Effector CD4-positive, alpha-beta T cell (primary cell): Measurements from ENCODE around the gene ARHGEF7.

Experiments
- DNase-seq: peaks from one replicate; pipeline ENCODE4 v3.0.0-alpha.2; 2020

The ARHGEF7 gene

GRCh38 chr13:111139873-111140561, 24.9 kb downstream of the ARHGEF7 start:
- no peak for DNase-seq

- no peak for DNase-seq
Measured at GRCh38 chr13:111140562-111141105, 25.5 kb downstream of the ARHGEF7 start.

GRCh38 chr13:111142472-111142871, 27.4 kb downstream of the ARHGEF7 start:
- DNase-seq: no peak

- DNase-seq: no peak
Measured at GRCh38 chr13:111143865-111144540, 28.9 kb downstream of the ARHGEF7 start.

GRCh38 chr13:111145071-111145470, 30.0 kb downstream of the ARHGEF7 start:
- no peak for DNase-seq

GRCh38 chr13:111145506-111145905, 30.4 kb downstream of the ARHGEF7 start:
- no peak for DNase-seq

GRCh38 chr13:111152844-111153243, 37.7 kb downstream of the ARHGEF7 start:
- DNase-seq: no peak

GRCh38 chr13:111153279-111153976, 38.3 kb downstream of the ARHGEF7 start:
- DNase-seq: peak; percentile 88

- DNase-seq: peak; percentile 35
Measured at GRCh38 chr13:111153977-111154332, 38.8 kb downstream of the ARHGEF7 start.

GRCh38 chr13:111156421-111156820, 41.3 kb downstream of the ARHGEF7 start:
- no peak for DNase-seq

GRCh38 chr13:111158136-111158805, 43.2 kb downstream of the ARHGEF7 start:
- DNase-seq: no peak

GRCh38 chr13:111159362-111160320, 44.5 kb downstream of the ARHGEF7 start:
- DNase-seq: no peak

GRCh38 chr13:111160648-111161047, 45.5 kb downstream of the ARHGEF7 start:
- DNase-seq: no peak

GRCh38 chr13:111161601-111162600, 46.8 kb downstream of the ARHGEF7 start:
- no peak for DNase-seq

GRCh38 chr13:111165241-111166010, 50.3 kb downstream of the ARHGEF7 start:
- no peak for DNase-seq

GRCh38 chr13:111166882-111167675, 52.0 kb downstream of the ARHGEF7 start:
- no peak for DNase-seq

GRCh38 chr13:111168107-111168506, 53.0 kb downstream of the ARHGEF7 start:
- DNase-seq: no peak

- no peak for DNase-seq
Measured at GRCh38 chr13:111171112-111171511, 56.0 kb downstream of the ARHGEF7 start.

- no peak for DNase-seq
Measured at GRCh38 chr13:111171629-111172028, 56.5 kb downstream of the ARHGEF7 start.
